ENCODE data around the gene PTCSC3.

The PTCSC3 gene

GRCh38 chr14:36091096-36091495 is 85.4 kb downstream of the PTCSC3 start:
- TF ChIP-seq ARNT (IDR thresholded peaks at IDR 0.05), result no peak
- no peak for TF ChIP-seq LEF1 (IDR thresholded peaks at IDR 0.05; ENCODE audit: borderline replicate concordance)
- TF ChIP-seq FOXM1 (IDR thresholded peaks at IDR 0.05; ENCODE audit: borderline replicate concordance), result no peak
- TF ChIP-seq PKNOX1 (IDR thresholded peaks at IDR 0.05), result no peak
- TF ChIP-seq TARDBP (IDR thresholded peaks at IDR 0.05), result no peak
- ChIA-PET POLR2A (no interaction called here), CTCF (interaction anchor here (0.6 to 1.0 kb wide), 3 partner anchors 21 to 482 kb away, joined by 3 to 9 read pairs (median 4); no protein-coding TSS in a partner anchor)
- DNase-seq (ENCODE audit: extremely low spot score), result peak; percentile 12

DNA sequence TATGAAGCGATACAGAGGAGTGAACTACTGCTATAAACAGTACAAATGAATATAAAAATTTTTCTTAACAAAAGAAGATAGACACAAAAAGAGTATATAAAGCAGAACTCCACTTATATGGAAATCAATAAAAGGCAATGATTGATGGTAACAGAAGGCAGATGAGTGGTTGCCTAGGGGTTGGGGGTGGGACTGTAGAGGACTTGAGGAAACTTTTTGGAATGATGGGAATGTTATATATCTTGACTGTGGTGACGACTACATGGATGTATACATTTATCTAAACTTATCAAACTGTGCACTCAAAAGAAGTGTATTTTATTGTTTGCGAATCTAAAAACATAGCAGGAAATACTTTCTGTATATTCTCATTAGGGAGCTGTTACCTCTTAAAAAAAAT is 89.1 kb downstream of the PTCSC3 start:
- TF ChIP-seq PKNOX1 (IDR thresholded peaks at IDR 0.05) (peak; percentile 47; the same call in 1 of the 2 replicates), TARDBP (IDR thresholded peaks at IDR 0.05) (no peak)
- ChIA-PET POLR2A (no interaction called here), CTCF (no interaction called here)
- DNase-seq (ENCODE audit: extremely low spot score), result no peak

DNA sequence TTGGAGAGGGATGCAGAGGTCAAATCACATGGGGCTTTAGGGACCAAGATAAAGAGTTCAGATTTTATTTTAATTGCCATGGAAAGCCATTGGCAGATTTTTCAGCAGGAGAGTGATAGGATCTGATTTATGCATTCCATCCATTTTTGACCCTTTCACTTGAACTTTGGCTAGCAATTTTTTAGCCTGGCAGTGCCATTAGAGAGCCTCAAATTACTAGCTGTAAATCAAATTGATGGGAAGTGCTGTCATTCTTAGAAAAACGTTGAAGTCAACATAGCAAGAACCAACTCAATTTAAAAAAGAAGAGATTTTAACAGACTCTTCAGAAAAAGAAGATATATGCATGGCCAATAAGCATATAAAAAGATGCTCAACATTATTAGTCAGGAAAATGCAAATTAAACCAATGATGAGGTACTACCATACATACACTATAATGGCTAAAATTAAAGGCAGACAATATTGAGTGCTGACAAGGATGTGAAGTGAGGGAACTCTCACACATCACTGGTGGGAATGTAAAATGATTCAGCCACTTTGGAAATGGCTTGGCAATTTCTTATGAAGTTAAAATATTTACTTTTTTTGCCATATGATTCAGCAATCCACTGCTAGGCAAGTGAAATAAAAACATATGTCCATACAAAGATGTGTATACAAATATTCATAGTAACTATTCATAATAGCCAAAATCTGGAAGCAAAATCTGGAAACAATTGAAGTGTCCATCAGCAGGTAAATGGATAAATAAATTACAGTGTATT is 89.7 kb downstream of the PTCSC3 start:
- POLR2A ChIA-PET, result no interaction called here
- TF ChIP-seq PKNOX1 (IDR thresholded peaks at IDR 0.05), result peak; percentile 80
- TF ChIP-seq SUZ12 (IDR thresholded peaks at IDR 0.05), result no peak
- CTCF ChIA-PET, result interaction anchor here (0.6 kb wide), 2 partner anchors 856 to 1080 kb away, joined by 3 read pairs; no protein-coding TSS in a partner anchor
- DNase-seq (ENCODE audit: extremely low spot score), result no peak

DNA sequence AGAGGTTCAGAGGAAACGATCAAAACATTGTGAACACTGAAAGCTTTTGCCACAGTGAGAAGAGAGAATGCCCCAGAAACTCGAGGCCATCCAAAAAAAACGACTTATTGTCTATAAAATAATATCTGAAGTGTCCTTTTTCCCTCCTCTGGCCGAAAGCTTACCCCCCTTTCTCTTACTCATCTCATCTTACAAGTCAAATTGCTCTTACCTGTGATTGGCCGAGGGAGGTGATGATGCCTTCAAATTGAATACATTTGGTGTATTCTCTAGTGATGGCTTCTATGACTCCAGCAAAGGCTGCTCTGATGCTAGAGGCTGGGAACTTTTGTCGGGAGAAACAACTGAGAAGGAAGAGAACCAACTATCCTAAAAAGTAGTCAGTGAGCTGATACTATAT is 90.7 kb downstream of the PTCSC3 start:
- DNase-seq (ENCODE audit: extremely low spot score), result no peak
- POLR2A ChIA-PET, result no interaction called here
- TF ChIP-seq SUZ12 (IDR thresholded peaks at IDR 0.05) (no peak), FOXK2 (IDR thresholded peaks at IDR 0.05) (no peak), CTBP1 (IDR thresholded peaks at IDR 0.05; ENCODE audit: borderline replicate concordance) (no peak), ELF4 (IDR thresholded peaks at IDR 0.05) (no peak), SP1 (IDR thresholded peaks at IDR 0.05) (no peak), HDGF (IDR thresholded peaks at IDR 0.05; ENCODE audit: borderline replicate concordance) (no peak), LEF1 (IDR thresholded peaks at IDR 0.05; ENCODE audit: borderline replicate concordance) (no peak), PKNOX1 (IDR thresholded peaks at IDR 0.05) (no peak), L3MBTL2 (conservative IDR thresholded peaks at IDR 0.05) (no peak), ZNF384 (IDR thresholded peaks at IDR 0.05) (no peak), ARNT (IDR thresholded peaks at IDR 0.05) (no peak), TARDBP (IDR thresholded peaks at IDR 0.05) (no peak), FOXA1 (IDR thresholded peaks at IDR 0.05) (no peak), FOXM1 (IDR thresholded peaks at IDR 0.05; ENCODE audit: borderline replicate concordance) (no peak), BHLHE40 (IDR thresholded peaks at IDR 0.05; ENCODE audit: borderline replicate concordance) (no peak), NFRKB (IDR thresholded peaks at IDR 0.05) (no peak)
- CTCF ChIA-PET, result interaction anchor here (0.6 kb wide), 1 partner anchor 857 kb away, joined by 3 read pairs; no protein-coding TSS in a partner anchor

Measured in HEK293T (cell line).